GM21723 (cell line): ENCODE measurements around the gene CCDC148.

ENCODE experiments used
- ATAC-seq: cut with Tn5 transposase; IDR thresholded peaks from one replicate; pipeline ENCODE4 v1.9.1; 2021; ENCODE audit warnings: mild to moderate bottlenecking, moderate library complexity; ENCODE audit not compliant: unreplicated experiment

The CCDC148 gene

GRCh38 chr2:158305501-158305900 is 151.1 kb downstream of the CCDC148 start:
- ATAC-seq: no peak

- no peak for ATAC-seq
These were observed 156.2 kb downstream of the CCDC148 start for GRCh38 chr2:158300394-158300793.

- ATAC-seq: no peak
These were observed 158.9 kb downstream of the CCDC148 start for GRCh38 chr2:158297606-158298005.

GRCh38 chr2:158297120-158297519 is 159.4 kb downstream of the CCDC148 start:
- ATAC-seq: no peak

- no peak for ATAC-seq
These were observed 162.8 kb downstream of the CCDC148 start for GRCh38 chr2:158293722-158294121.

- ATAC-seq: no peak
These were observed 164.9 kb downstream of the CCDC148 start for GRCh38 chr2:158291544-158292180.

- no peak for ATAC-seq
These were observed 166.3 kb downstream of the CCDC148 start for GRCh38 chr2:158290225-158290624.

GRCh38 chr2:158276619-158277471 is 179.7 kb downstream of the CCDC148 start:
- no peak for ATAC-seq

GRCh38 chr2:158273791-158274190 is 182.8 kb downstream of the CCDC148 start:
- ATAC-seq: no peak

GRCh38 chr2:158270536-158270935 is 186.0 kb downstream of the CCDC148 start:
- no peak for ATAC-seq

- no peak for ATAC-seq
These were observed 187.4 kb downstream of the CCDC148 start for GRCh38 chr2:158269143-158269542.

GRCh38 chr2:158266111-158266510 is 190.4 kb downstream of the CCDC148 start:
- ATAC-seq: no peak

GRCh38 chr2:158255257-158255656 is 201.3 kb downstream of the CCDC148 start:
- no peak for ATAC-seq

GRCh38 chr2:158253170-158253569 is 203.4 kb downstream of the CCDC148 start:
- ATAC-seq: no peak

GRCh38 chr2:158251356-158251755 is 205.2 kb downstream of the CCDC148 start:
- no peak for ATAC-seq

- no peak for ATAC-seq
These were observed 213.2 kb downstream of the CCDC148 start for GRCh38 chr2:158243392-158243791.

- ATAC-seq: no peak
These were observed 214.3 kb downstream of the CCDC148 start for GRCh38 chr2:158242280-158242679.

- ATAC-seq: no peak
These were observed 215.6 kb downstream of the CCDC148 start for GRCh38 chr2:158240975-158241374.

GRCh38 chr2:158239271-158239670 is 217.3 kb downstream of the CCDC148 start:
- ATAC-seq: no peak

- no peak for ATAC-seq
These were observed 222.1 kb downstream of the CCDC148 start for GRCh38 chr2:158234497-158234896.

- no peak for ATAC-seq
These were observed 224.1 kb downstream of the CCDC148 start for GRCh38 chr2:158232476-158232875.

GRCh38 chr2:158228943-158229508 is 227.5 kb downstream of the CCDC148 start:
- no peak for ATAC-seq
